Bone marrow (tissue), 2 donors: Measurements from ENCODE around the gene TSHZ2.
"Not testable (repeated sequence)": the region's sequence is repeated elsewhere in the genome, so short reads cannot be mapped to it uniquely, and the experiment has no call there.

ENCODE experiments used
- DNase-seq, 2 donors: peaks; one replicate each; lab custom pipeline; 2025; lab: John Stamatoyannopoulos, UW

Gene TSHZ2

GRCh38 chr20:53084408-53084997 lies 112.3 kb downstream of the TSHZ2 start:
- DNase-seq: no peak

- DNase-seq: no peak
Measured at GRCh38 chr20:53085720-53086119, 113.6 kb downstream of the TSHZ2 start.

GRCh38 chr20:53087037-53087777 lies 115.0 kb downstream of the TSHZ2 start:
- no peak for DNase-seq

GRCh38 chr20:53088786-53089185 lies 116.6 kb downstream of the TSHZ2 start:
- DNase-seq: no peak

GRCh38 chr20:53089851-53090250 lies 117.7 kb downstream of the TSHZ2 start:
- not testable (repeated sequence) for DNase-seq

GRCh38 chr20:53091789-53092188 lies 119.6 kb downstream of the TSHZ2 start:
- no peak for DNase-seq

DNA sequence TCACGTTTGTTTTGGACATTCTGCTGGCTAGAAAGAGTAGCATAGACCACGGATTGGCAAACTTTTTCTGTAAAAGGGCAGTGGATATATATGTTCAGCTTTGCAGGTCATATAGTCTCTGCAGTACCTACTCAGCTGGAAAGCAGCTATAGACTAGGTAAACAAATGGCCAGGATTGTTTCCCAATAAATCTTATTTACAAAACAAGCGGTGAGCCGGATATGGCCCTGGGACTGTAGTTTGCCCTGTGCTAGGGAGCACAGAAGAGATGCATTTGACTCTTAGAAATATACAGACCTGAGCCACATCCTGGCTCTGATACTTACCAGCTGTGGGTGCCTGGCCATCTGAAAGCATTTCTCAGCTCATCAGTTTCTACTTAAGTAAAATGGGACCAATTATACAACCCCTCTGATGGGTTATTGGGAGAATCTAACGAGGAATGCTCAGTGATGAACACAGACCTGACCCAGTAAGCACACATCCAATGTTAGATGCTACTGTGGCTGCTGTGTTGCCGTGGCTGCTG lies 120.7 kb downstream of the TSHZ2 start:
- DNase-seq: no peak

DNA sequence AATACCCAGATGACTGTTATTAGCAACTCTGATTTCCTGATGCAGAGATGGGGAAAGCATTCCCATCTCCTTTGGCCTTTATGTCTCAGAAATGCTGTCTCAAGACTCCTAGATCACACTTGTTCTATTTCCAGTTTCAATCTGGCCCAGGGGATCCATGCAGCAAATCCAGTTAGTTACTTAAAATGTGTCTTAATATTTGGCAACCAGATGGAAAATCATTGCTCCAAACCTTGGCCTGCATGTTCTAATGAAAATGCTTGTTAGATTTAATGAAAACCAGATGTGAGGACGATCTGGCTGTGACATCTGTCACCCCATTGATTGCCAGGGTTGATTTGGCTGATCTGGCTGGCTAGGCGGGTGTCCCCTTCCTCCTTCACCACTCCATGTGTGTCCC lies 125.2 kb downstream of the TSHZ2 start:
- no peak for DNase-seq

DNA sequence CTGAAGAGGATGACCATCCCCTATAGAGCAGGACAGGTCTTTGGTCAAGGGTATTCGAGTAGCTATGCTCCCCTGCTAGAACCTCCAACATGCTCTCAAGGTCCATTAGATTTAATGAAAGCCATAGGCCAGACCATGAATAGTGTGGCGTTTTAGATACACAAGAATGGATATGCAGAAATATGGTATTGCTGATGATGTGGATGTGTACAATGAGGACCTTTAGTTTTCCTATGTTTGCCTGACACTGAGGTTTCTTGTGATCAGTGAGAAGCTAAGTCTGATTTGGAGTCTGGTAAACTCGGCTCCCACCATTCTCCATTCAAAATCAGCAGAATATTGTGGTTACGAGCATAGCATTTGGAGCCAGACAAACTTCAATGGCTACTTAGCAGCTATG lies 125.6 kb downstream of the TSHZ2 start:
- DNase-seq: no peak

- DNase-seq: no peak
Measured at GRCh38 chr20:53098621-53099020, 126.5 kb downstream of the TSHZ2 start.

DNA sequence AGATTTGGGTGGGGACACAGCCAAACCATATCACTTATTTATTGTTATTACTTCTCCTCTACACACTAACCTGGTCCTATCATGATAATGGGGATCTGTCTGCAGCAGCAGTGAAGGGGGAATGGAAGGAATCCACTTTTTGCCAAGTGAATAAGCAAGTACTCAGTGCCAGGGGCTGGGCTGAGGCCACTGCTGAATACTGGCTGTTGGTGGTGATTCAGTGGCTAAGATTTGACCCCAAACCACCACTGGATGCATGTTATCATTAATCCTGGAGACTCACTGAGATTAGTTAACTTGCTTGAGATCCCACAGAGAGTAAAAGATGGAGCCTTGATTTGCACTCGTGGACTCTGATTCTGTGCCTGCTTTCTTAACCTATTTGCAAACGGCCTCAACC lies 127.7 kb downstream of the TSHZ2 start:
- DNase-seq: no peak

DNA sequence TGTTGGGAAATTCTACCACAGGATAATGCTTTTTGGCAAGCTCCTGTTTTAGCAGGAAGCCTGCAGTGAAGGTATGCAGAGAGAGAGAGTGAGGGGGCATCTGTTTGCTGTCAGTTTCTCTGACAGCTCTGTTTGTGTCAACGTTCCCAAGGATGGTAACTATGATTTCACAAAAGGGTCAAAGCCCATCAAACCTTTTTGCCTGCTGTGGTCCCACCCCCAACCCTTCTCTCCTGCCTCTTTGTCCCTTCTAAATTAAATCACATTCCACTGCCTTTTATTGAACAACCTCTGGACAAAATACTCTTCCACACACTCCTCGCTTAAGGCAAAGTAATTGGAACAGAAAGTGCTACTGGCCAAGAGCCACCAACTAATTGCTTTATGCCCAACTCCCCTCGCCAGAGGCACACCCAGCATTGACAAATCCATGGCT lies 128.3 kb downstream of the TSHZ2 start:
- no peak for DNase-seq

GRCh38 chr20:53101992-53102760 lies 130.0 kb downstream of the TSHZ2 start:
- DNase-seq: no peak

GRCh38 chr20:53103124-53103523 lies 131.0 kb downstream of the TSHZ2 start:
- DNase-seq: no peak

GRCh38 chr20:53104884-53105283 lies 132.7 kb downstream of the TSHZ2 start:
- DNase-seq: no peak

- no peak for DNase-seq
Measured at GRCh38 chr20:53116733-53117132, 144.6 kb downstream of the TSHZ2 start.

DNA sequence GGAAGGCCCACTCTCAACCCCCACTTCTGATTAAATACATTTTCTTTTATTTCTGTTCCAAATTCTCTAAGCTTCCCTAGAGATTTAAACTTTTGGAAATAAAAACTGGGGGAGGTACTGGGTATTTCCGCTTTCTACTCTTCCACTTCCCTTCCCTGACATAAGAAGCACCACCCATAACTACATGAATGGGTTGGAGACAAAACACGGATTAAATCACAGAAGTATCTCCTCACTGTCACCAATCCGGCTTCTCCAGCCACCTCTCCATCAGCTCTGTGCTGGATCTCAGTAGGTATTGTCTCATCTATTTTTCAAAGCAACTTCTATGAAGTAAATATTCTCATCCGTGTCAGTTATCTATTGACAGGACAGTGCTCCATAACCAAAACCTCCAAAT lies 150.7 kb downstream of the TSHZ2 start:
- no peak for DNase-seq

- DNase-seq: no peak
Measured at GRCh38 chr20:53124075-53124551, 152.0 kb downstream of the TSHZ2 start.

DNA sequence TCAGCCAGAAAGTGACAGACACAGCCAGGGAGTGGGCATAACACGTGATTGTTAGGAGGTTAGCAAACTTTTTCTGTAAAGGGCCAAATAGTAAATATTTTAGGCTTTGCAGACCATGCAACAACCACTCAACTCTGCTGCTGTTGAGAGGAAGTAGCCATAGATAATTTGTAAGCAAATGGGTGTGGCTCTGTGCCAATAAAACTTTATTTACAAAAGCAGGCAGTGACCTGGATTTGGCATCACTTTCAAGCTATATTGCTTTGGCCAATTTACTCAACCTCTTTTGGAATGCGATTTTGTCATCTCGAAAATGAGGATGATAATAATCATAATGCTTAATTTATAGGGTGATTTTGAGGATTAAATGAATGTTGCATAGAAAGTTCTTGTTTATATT lies 152.6 kb downstream of the TSHZ2 start:
- no peak for DNase-seq

DNA sequence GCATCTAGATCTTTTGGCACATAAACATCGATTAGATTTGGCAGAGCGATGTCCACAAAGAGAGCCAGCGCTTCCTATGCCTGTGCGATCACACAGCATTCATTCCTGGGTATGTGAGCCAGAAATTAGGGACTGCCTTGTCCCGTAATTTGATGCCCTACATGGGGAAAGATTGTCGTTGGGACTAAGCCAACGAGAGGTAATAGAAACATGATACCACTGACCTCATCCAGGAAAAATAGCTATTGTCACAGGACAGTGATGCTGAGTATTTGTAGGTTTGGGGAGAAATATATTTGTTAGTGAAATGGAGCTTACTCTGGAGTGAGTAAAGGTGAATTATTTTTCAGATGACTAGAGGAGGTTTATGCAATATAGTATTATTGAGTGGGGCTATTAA lies 154.0 kb downstream of the TSHZ2 start:
- no peak for DNase-seq

DNA sequence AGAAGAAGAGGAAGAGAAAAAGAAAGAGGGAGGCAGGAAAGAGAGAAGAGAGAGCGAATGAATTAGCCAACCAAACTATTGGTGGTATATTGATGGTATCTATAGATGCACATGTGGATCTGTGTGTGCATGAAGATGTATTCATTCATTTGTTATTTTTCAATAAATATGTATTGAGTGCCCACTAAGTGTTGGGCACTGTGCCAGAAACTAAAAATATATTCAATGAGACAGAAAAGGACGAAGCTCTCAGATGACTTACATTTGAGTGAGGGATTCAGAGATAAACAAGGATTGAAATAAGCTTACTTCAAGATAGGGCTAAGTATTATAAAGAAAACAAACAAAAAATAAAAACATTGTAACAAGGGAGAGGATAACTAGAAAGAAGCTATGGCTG lies 154.9 kb downstream of the TSHZ2 start:
- no peak for DNase-seq

- no peak for DNase-seq
Measured at GRCh38 chr20:53128004-53128403, 155.8 kb downstream of the TSHZ2 start.

- no peak for DNase-seq
Measured at GRCh38 chr20:53129563-53129962, 157.4 kb downstream of the TSHZ2 start.
